Measurements from ENCODE around the gene SAMD4A. TPM values are rescaled to one million over a fixed set of nuclear protein-coding genes. Genes with fewer than 3 reads are reported as not detected.
"Not testable (repeated sequence)": the region's sequence is repeated elsewhere in the genome, so short reads cannot be mapped to it uniquely, and the experiment has no call there.

Gene SAMD4A
- total and polyA plus RNA-seq, 11 donors: 45.0 to 247 (median 138) TPM

- ATAC-seq (peak in 1 of 4 donors; percentile 26), DNase-seq (no peak)
- TF ChIP-seq POLR2A (IDR thresholded peaks at IDR 0.05) (no peak), CTCF (IDR thresholded peaks at IDR 0.05) (no peak)
- H3K4me3 ChIP-seq: no peak overlapping the region
- peaks cover 6 to 58% (median 30%) of the 10 kb centered on the region in 12 donors for H3K4me1 ChIP-seq
- peaks cover 0 to 19% (median 0%) of the 10 kb centered on the region in 12 donors for H3K9me3 ChIP-seq
- no peaks in the 10 kb centered on the region for H3K27me3 ChIP-seq
- no peaks in the 10 kb centered on the region for H3K36me3 ChIP-seq
- no peak overlapping the region for H3K27ac ChIP-seq
- intact Hi-C loops (cut with DNase I): loop anchor here in 3 of 10 donors (5.0 to 10.0 kb wide), 2 partner anchors 35 to 48 kb away; no protein-coding TSS in a partner anchor
- 75 to 83% (median 80%) methylated on average over 6 to 9 of the region's 9 CpGs for WGBS, 4 donors
Observed at GRCh38 chr14:54622192-54622958, 55.4 kb downstream of the SAMD4A start.

GRCh38 chr14:54623279-54624004 is 56.5 kb downstream of the SAMD4A start:
- peaks cover 13 to 69% (median 40%) of the 10 kb centered on the region in 12 donors for H3K4me1 ChIP-seq
- peaks cover 0 to 8% (median 0%) of the 10 kb centered on the region in 12 donors for H3K9me3 ChIP-seq
- H3K4me3 ChIP-seq: no peak overlapping the region
- intact Hi-C loops (cut with DNase I): loop anchor here in 3 of 10 donors (5.0 to 10.0 kb wide), 2 partner anchors 36 to 49 kb away; no protein-coding TSS in a partner anchor
- H3K36me3 ChIP-seq: no peaks in the 10 kb centered on the region
- H3K27me3 ChIP-seq: no peaks in the 10 kb centered on the region
- ATAC-seq (no peak), DNase-seq (no peak)
- H3K27ac ChIP-seq: no peak overlapping the region
- WGBS, 4 donors: 91 to 100% (median 94%) methylated on average over 1 of the region's 1 CpG
- TF ChIP-seq CTCF (IDR thresholded peaks at IDR 0.05): no peak
- TF ChIP-seq POLR2A (IDR thresholded peaks at IDR 0.05): no peak

GRCh38 chr14:54624005-54624358 is 57.1 kb downstream of the SAMD4A start:
- not testable (repeated sequence) for DNase-seq, H3K27me3 ChIP-seq, H3K9me3 ChIP-seq, H3K36me3 ChIP-seq, H3K4me3 ChIP-seq, ATAC-seq, H3K27ac ChIP-seq
- WGBS, 4 donors: 89 to 92% (median 90%) methylated on average over 19 of the region's 19 CpGs
- intact Hi-C loops (cut with DNase I): loop anchor here in 3 of 10 donors (5.0 to 10.0 kb wide), 2 partner anchors 37 to 49 kb away; no protein-coding TSS in a partner anchor
- peaks cover 16 to 74% (median 45%) of the 10 kb centered on the region in 12 donors for H3K4me1 ChIP-seq

GRCh38 chr14:54625112-54625511 is 58.2 kb downstream of the SAMD4A start:
- WGBS, 4 donors: 60 to 65% (median 63%) methylated on average over 5 of the region's 5 CpGs
- ATAC-seq (no peak), DNase-seq (no peak)
- H3K27me3 ChIP-seq: no peaks in the 10 kb centered on the region
- H3K4me1 ChIP-seq: peaks cover 16 to 85% (median 57%) of the 10 kb centered on the region in 12 donors
- TF ChIP-seq POLR2A (IDR thresholded peaks at IDR 0.05) (no peak), CTCF (IDR thresholded peaks at IDR 0.05) (no peak)
- H3K9me3 ChIP-seq: no peaks in the 10 kb centered on the region
- peak overlapping the region in 3 of 12 donors; percentile 5 to 82 (median 43) for H3K27ac ChIP-seq
- H3K4me3 ChIP-seq: no peak overlapping the region
- intact Hi-C loops (cut with DNase I): loop anchor here in 2 of 10 donors (10.0 kb wide), 1 partner anchor 50 kb away; no protein-coding TSS in a partner anchor
- no peaks in the 10 kb centered on the region for H3K36me3 ChIP-seq
